MM.1S (cell line): Measurements from ENCODE around the gene SIM1.

Source experiments
- EZH2 ChIP-seq: fragments of 300-600 bp; sonication (generic); optimal IDR thresholded peaks from 2 replicates; pipeline ENCODE3; 2017; ENCODE audit warnings: low read depth, mild to moderate bottlenecking, antibody characterized with exemption, low read length, mixed read lengths
- EZH2phosphoT487 ChIP-seq: fragments of 300-600 bp; sonication (generic); IDR thresholded peaks from 2 replicates; pipeline ENCODE4 v1.6.1; 2018; ENCODE audit warnings: antibody characterized with exemption, low read length
- TF ChIP-seq, protein P1 (sequence below): fragments of 300-600 bp; sonication (generic); IDR thresholded peaks from 2 replicates; pipeline ENCODE4 v1.5.1; 2016; ENCODE audit warnings: antibody characterized with exemption, low read length, mixed read lengths

- TF ChIP-seq, protein P1, sequence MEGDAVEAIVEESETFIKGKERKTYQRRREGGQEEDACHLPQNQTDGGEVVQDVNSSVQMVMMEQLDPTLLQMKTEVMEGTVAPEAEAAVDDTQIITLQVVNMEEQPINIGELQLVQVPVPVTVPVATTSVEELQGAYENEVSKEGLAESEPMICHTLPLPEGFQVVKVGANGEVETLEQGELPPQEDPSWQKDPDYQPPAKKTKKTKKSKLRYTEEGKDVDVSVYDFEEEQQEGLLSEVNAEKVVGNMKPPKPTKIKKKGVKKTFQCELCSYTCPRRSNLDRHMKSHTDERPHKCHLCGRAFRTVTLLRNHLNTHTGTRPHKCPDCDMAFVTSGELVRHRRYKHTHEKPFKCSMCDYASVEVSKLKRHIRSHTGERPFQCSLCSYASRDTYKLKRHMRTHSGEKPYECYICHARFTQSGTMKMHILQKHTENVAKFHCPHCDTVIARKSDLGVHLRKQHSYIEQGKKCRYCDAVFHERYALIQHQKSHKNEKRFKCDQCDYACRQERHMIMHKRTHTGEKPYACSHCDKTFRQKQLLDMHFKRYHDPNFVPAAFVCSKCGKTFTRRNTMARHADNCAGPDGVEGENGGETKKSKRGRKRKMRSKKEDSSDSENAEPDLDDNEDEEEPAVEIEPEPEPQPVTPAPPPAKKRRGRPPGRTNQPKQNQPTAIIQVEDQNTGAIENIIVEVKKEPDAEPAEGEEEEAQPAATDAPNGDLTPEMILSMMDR, result no peak
- no peak for TF ChIP-seq EZH2
- TF ChIP-seq EZH2phosphoT487, result no peak
These were observed 82.7 kb downstream of the SIM1 start for GRCh38 chr6:100382031-100382430.
